ENCODE data around the gene FRMD3.

- TF ChIP-seq ARNT (IDR thresholded peaks at IDR 0.05), result no peak
- no peak for TF ChIP-seq FOXM1 (IDR thresholded peaks at IDR 0.05; ENCODE audit: borderline replicate concordance)
- TF ChIP-seq ELF4 (IDR thresholded peaks at IDR 0.05), result no peak
- TF ChIP-seq BHLHE40 (IDR thresholded peaks at IDR 0.05; ENCODE audit: borderline replicate concordance), result no peak
Observed at GRCh38 chr9:83392228-83392627, 146.0 kb downstream of the FRMD3 start.

All from HEK293T (cell line).